Measurements from ENCODE around the gene PIEZO1. TPM values are rescaled to one million over a fixed set of nuclear protein-coding genes. Genes with fewer than 3 reads are reported as not detected.

PIEZO1 gene
- polyA plus RNA-seq, 2 of the 4 experiments (the other 2 are of a cell fraction): 26.1 to 84.7 TPM

- FAIRE-seq: no peak
- peak; percentile 11 to 16; a peak in 4 of 6 replicates for ATAC-seq
- WGBS (ENCODE audit: missing lambda C conversion rate): 82% methylated on average over 17 of the region's 32 CpGs
- no peaks in the 10 kb centered on the region for H3K9me3 ChIP-seq
- H3K4me3 ChIP-seq: no peak overlapping the region
- no peak for DNase-seq (ENCODE audit: low read depth in 1 of 2, low spot score in 1 of 2)
- no peak overlapping the region for H3K27ac ChIP-seq
- no peak overlapping the region for H3K4me2 ChIP-seq
- H3K4me1 ChIP-seq: no peaks in the 10 kb centered on the region
- ChIA-PET POLR2A (no interaction called here), CTCF (interaction anchor here (1.1 to 9.1 kb wide), 2 partner anchors 10 to 17 kb away, joined by 4 to 105 read pairs; no protein-coding TSS in a partner anchor)
- TF ChIP-seq MYC (IDR thresholded peaks at IDR 0.05; ENCODE audit: borderline replicate concordance, low read length) (no peak), HES2 (IDR thresholded peaks at IDR 0.05) (no peak), GATA3 (IDR thresholded peaks at IDR 0.05; ENCODE audit: borderline replicate concordance) (no peak), POLR2AphosphoS2 (conservative IDR thresholded peaks at IDR 0.05; ENCODE audit: low read length) (no peak), JUNB (IDR thresholded peaks at IDR 0.05) (no peak), CHD4 (IDR thresholded peaks at IDR 0.05; ENCODE audit: borderline replicate concordance) (no peak), KDM5A (IDR thresholded peaks at IDR 0.05) (no peak), HOXB13 (CRISPR knock-in tag; IDR thresholded peaks at IDR 0.05; ENCODE audit: low read depth) (no peak), PBX3 (IDR thresholded peaks at IDR 0.05) (no peak), FOXS1 (CRISPR knock-in tag; IDR thresholded peaks at IDR 0.05) (no peak), ZC3H11A (IDR thresholded peaks at IDR 0.05) (no peak), TP53 (CRISPR knock-in tag; IDR thresholded peaks at IDR 0.05) (no peak), MAZ (IDR thresholded peaks at IDR 0.05; ENCODE audit: borderline replicate concordance, low read depth, low read length) (no peak), NR3C1 (IDR thresholded peaks at IDR 0.05) (no peak)
Observed at GRCh38 chr16:88725609-88726407, 59.2 kb downstream of the PIEZO1 start.

GRCh38 chr16:88724855-88725555 is 60.0 kb downstream of the PIEZO1 start:
- Histone ChIP-seq H3K9me3 (no peaks in the 10 kb centered on the region), H3K4me1 (no peaks in the 10 kb centered on the region), H3K4me2 (no peak overlapping the region), H3K4me3 (no peak overlapping the region), H3K27ac (no peak overlapping the region; a peak in 1 of 6 replicates)
- FAIRE-seq (no peak), DNase-seq (ENCODE audit: low read depth in 1 of 2, low spot score in 1 of 2) (no peak), ATAC-seq (peak; percentile 4 to 9; a peak in 2 of 6 replicates)
- no peak for TF ChIP-seq HES2 (IDR thresholded peaks at IDR 0.05)
- no peak for TF ChIP-seq E2F6 (IDR thresholded peaks at IDR 0.05; ENCODE audit: borderline replicate concordance, low read depth)
- no peak for TF ChIP-seq KDM1A (IDR thresholded peaks at IDR 0.05; ENCODE audit: low read depth)
- no peak for TF ChIP-seq CEBPB (IDR thresholded peaks at IDR 0.05)
- no peak for TF ChIP-seq BCL3 (IDR thresholded peaks at IDR 0.05)
- TF ChIP-seq MAFK (IDR thresholded peaks at IDR 0.05; ENCODE audit: partially characterized antibody): no peak
- TF ChIP-seq RARB (CRISPR knock-in tag; IDR thresholded peaks at IDR 0.05): no peak
- TF ChIP-seq SMC3 (IDR thresholded peaks at IDR 0.05): no peak
- POLR2A ChIA-PET: no interaction called here
- CTCF ChIA-PET: interaction anchor here (1.1 to 9.1 kb wide), 2 partner anchors 11 to 18 kb away, joined by 4 to 105 read pairs; no protein-coding TSS in a partner anchor
- 84% methylated on average over 19 of the region's 31 CpGs for WGBS (ENCODE audit: missing lambda C conversion rate)
